Measurements from ENCODE around the gene E2F8. TPM values are rescaled to one million over a fixed set of nuclear protein-coding genes. Genes with fewer than 3 reads are reported as not detected.

The E2F8 gene
- total and polyA plus RNA-seq, 2 donors (not counting 3 experiments of a cell fraction or from before 2014, with no cell fraction given): 6.5 to 19.1 TPM

DNA sequence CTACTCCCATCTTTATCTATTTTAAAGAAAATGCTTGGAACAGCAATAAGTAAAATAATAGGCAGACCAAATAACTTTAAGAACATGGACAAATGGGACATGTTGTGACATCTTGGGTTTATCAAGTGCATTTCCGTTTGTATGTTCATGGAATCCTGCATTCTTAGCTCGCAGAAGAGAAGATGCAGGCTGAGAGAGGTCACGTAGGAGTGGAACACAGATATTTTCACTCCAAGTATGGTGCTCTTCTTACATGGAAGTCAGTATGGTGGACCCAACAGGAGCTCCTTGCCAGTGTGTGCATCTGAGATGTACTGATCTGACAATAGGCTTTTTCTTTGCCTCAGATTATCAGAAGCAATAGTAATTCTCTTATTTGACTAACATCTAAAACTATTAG lies 1.7 kb downstream of the E2F8 start:
- CTCF ChIA-PET: interaction anchor here (0.6 to 1.9 kb wide), 5 partner anchors 21 to 558 kb away, joined by 3 to 12 read pairs (median 3); no protein-coding TSS in a partner anchor
- FAIRE-seq: no peak
- TSS peak; percentile 8 for BruUV-seq (replicated peaks)

More for the DNA sequence above, 1.7 kb downstream of the E2F8 start:
- Histone ChIP-seq H3K27me3 (ENCODE audit: control insufficient read depth in 2 of 2, insufficient read depth in 2 of 2, low read length in 2 of 2) (no peaks in the 10 kb centered on the region), H3K9ac (replicated peaks; ENCODE audit: extremely low read depth, insufficient read depth, low read length) (peak overlapping the region; percentile 80), H3K4me3 (replicated peaks in 1 of 3; ENCODE audit: insufficient read depth in 1 of 3, low read depth in 1 of 3, low read length in 3 of 3) (peak overlapping the region in 2 of 3 experiments; percentile 88), H2AFZ (ENCODE audit: low read depth, low read length) (peak overlapping the region; percentile 27), H3K36me3 (ENCODE audit: control insufficient read depth in 2 of 2, extremely low read depth in 1 of 2, insufficient read depth in 2 of 2, low read length in 2 of 2) (peaks cover 0 to 9% of the 10 kb centered on the region in 2 experiments), H3K27ac (ENCODE audit: insufficient read depth, low read depth, low read length) (no peak overlapping the region), H3K79me2 (ENCODE audit: control insufficient read depth, insufficient read depth, low read length) (peaks cover 34% of the 10 kb centered on the region), H3K9me1 (replicated peaks; ENCODE audit: control insufficient read depth, extremely low read depth, insufficient read depth, low read length) (no peaks in the 10 kb centered on the region), H4K20me1 (replicated peaks; ENCODE audit: control insufficient read depth, extremely low read depth, insufficient read depth, low read length) (no peaks in the 10 kb centered on the region), H3K9me3 (replicated peaks; ENCODE audit: control insufficient read depth, insufficient read depth, low read length) (no peaks in the 10 kb centered on the region), H3K4me1 (ENCODE audit: control insufficient read depth, extremely low read depth, insufficient read depth, low read length) (peaks cover 22% of the 10 kb centered on the region), H3K4me2 (ENCODE audit: insufficient read depth, low read length) (peak overlapping the region; percentile 79)
- TF ChIP-seq GATA2 (IDR thresholded peaks at IDR 0.05; ENCODE audit: insufficient read depth, insufficient read length, low read depth, low read length) (no peak), FOS (IDR thresholded peaks at IDR 0.05; ENCODE audit: borderline replicate concordance, insufficient read depth, low read length) (no peak), EZH2 (IDR thresholded peaks at IDR 0.05; ENCODE audit: borderline replicate concordance, low read depth, low read length, severe bottlenecking) (no peak), JUN (IDR thresholded peaks at IDR 0.05; ENCODE audit: borderline replicate concordance, insufficient read depth, insufficient read length, low read depth) (no peak), POLR2AphosphoS5 (IDR thresholded peaks at IDR 0.05; ENCODE audit: insufficient read depth, low read depth, low read length) (no peak), MYC (IDR thresholded peaks at IDR 0.05; ENCODE audit: low read depth, low read length) (no peak), POLR2A (IDR thresholded peaks at IDR 0.05; ENCODE audit: low read depth, low read length) (no peak)
- TF ChIP-seq, protein P1, sequence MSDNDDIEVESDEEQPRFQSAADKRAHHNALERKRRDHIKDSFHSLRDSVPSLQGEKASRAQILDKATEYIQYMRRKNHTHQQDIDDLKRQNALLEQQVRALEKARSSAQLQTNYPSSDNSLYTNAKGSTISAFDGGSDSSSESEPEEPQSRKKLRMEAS (IDR thresholded peaks at IDR 0.05; ENCODE audit: insufficient read depth, insufficient read length): no peak
- TF ChIP-seq, protein P2, sequence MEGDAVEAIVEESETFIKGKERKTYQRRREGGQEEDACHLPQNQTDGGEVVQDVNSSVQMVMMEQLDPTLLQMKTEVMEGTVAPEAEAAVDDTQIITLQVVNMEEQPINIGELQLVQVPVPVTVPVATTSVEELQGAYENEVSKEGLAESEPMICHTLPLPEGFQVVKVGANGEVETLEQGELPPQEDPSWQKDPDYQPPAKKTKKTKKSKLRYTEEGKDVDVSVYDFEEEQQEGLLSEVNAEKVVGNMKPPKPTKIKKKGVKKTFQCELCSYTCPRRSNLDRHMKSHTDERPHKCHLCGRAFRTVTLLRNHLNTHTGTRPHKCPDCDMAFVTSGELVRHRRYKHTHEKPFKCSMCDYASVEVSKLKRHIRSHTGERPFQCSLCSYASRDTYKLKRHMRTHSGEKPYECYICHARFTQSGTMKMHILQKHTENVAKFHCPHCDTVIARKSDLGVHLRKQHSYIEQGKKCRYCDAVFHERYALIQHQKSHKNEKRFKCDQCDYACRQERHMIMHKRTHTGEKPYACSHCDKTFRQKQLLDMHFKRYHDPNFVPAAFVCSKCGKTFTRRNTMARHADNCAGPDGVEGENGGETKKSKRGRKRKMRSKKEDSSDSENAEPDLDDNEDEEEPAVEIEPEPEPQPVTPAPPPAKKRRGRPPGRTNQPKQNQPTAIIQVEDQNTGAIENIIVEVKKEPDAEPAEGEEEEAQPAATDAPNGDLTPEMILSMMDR (IDR thresholded peaks at IDR 0.05; ENCODE audit: extremely low read depth in 1 of 2, insufficient read depth in 1 of 2, low read depth in 1 of 2, low read length in 2 of 2): no peak
- POLR2A ChIA-PET: no interaction called here
- intact Hi-C loops (cut with micrococcal nuclease) (no loop called here), dilution Hi-C loops (cut with MboI; ENCODE audit: extremely low pct_ligation_motif_present, low sequenced_read_pairs) (no loop called here)
- DNase-seq (ENCODE audit: low read depth, low spot score): peak; percentile 41

All from endothelial cell of umbilical vein (primary cell).